CD1c-positive myeloid dendritic cell (primary cell): ENCODE data around the gene PPIL1.

ENCODE experiments used
- DNase-seq: peaks from one replicate; pipeline ENCODE4 v3.0.0-alpha.2; 2016; ENCODE audit errors: extremely low spot score

Gene PPIL1

GRCh38 chr6:36836111-36837021, 38.2 kb downstream of the PPIL1 start:
- DNase-seq = no peak

GRCh38 chr6:36834576-36835341, 39.8 kb downstream of the PPIL1 start:
- DNase-seq = no peak

- no peak for DNase-seq
Observed at GRCh38 chr6:36833182-36833789, 41.3 kb downstream of the PPIL1 start.

GRCh38 chr6:36832313-36832712, 42.3 kb downstream of the PPIL1 start:
- no peak for DNase-seq

GRCh38 chr6:36830577-36830976, 44.0 kb downstream of the PPIL1 start:
- DNase-seq = no peak

- DNase-seq = no peak
Observed at GRCh38 chr6:36829919-36830544, 44.6 kb downstream of the PPIL1 start.

- peak; percentile 60 for DNase-seq
Observed at GRCh38 chr6:36827261-36828079, 47.1 kb downstream of the PPIL1 start.

GRCh38 chr6:36826520-36827227, 47.9 kb downstream of the PPIL1 start:
- no peak for DNase-seq

GRCh38 chr6:36825994-36826393, 48.6 kb downstream of the PPIL1 start:
- DNase-seq = no peak

GRCh38 chr6:36825452-36825851, 49.2 kb downstream of the PPIL1 start:
- no peak for DNase-seq

- DNase-seq = no peak
Observed at GRCh38 chr6:36824253-36824652, 50.4 kb downstream of the PPIL1 start.

GRCh38 chr6:36823421-36824096, 51.0 kb downstream of the PPIL1 start:
- no peak for DNase-seq

GRCh38 chr6:36822506-36823269, 51.9 kb downstream of the PPIL1 start:
- DNase-seq = no peak

GRCh38 chr6:36821581-36822335, 52.8 kb downstream of the PPIL1 start:
- DNase-seq = no peak

- DNase-seq = peak; percentile 41
Observed at GRCh38 chr6:36820700-36821580, 53.7 kb downstream of the PPIL1 start.

GRCh38 chr6:36818756-36819155, 55.8 kb downstream of the PPIL1 start:
- no peak for DNase-seq

- DNase-seq = no peak
Observed at GRCh38 chr6:36817847-36818246, 56.8 kb downstream of the PPIL1 start.
